Neutrophil (primary cell): ENCODE measurements around the gene CLASP1.

Experiments used
- H3K27ac ChIP-seq: fragments of 200-600 bp; sonication (generic); 2 replicates; pipeline ENCODE4 v1.5.1; 2016; ENCODE audit warnings: mild to moderate bottlenecking, moderate library complexity
- H3K27me3 ChIP-seq: fragments of 200-600 bp; sonication (generic); 2 replicates; pipeline ENCODE4 v1.6.0; 2016; ENCODE audit warnings: mild to moderate bottlenecking
- H3K36me3 ChIP-seq: fragments of 200-600 bp; sonication (generic); 2 replicates; pipeline ENCODE4 v1.5.1; 2017
- H3K4me1 ChIP-seq, 2 experiments: fragments of 200-600 bp in 1 of 2; sonication (generic) in 1 of 2; 1 replicate in 1 of 2; 2 replicates in 1 of 2; pipeline versions ENCODE4 v1.5.1 to v1.6.1; 2013 to 2016; ENCODE audit warnings: low read depth in 1 of 2, low read length in 1 of 2, mild to moderate bottlenecking in 1 of 2, moderate library complexity in 1 of 2; ENCODE audit not compliant: control insufficient read depth in 1 of 2, insufficient read depth in 1 of 2
- H3K4me3 ChIP-seq, 2 experiments: fragments of 200-600 bp in 1 of 2; sonication (generic) in 1 of 2; 1 replicate in 1 of 2; 2 replicates in 1 of 2; pipeline ENCODE4 v1.5.1; 2013 to 2016; ENCODE audit warnings: low read depth in 1 of 2, low read length in 1 of 2, mild to moderate bottlenecking in 1 of 2, moderate library complexity in 1 of 2
- H3K9me3 ChIP-seq: fragments of 200-600 bp; sonication (generic); 2 replicates; pipeline ENCODE4 v1.5.1; 2016
- CTCF ChIP-seq: fragments of 200-600 bp; sonication (generic); IDR thresholded peaks from 2 replicates; pipeline ENCODE4 v1.5.1; 2016; ENCODE audit warnings: antibody characterized with exemption

CLASP1 gene

GRCh38 chr2:121626777-121627524 lies 22.3 kb downstream of the CLASP1 start:
- no peak for TF ChIP-seq CTCF
- H3K27ac ChIP-seq, result peak overlapping the region; percentile 57

GRCh38 chr2:121625953-121626352 lies 23.3 kb downstream of the CLASP1 start:
- H3K4me1 ChIP-seq, result peaks cover 0 to 12% of the 10 kb centered on the region in 2 experiments
- no peaks in the 10 kb centered on the region for H3K9me3 ChIP-seq
- H3K4me3 ChIP-seq, result no peak overlapping the region
- H3K36me3 ChIP-seq, result no peaks in the 10 kb centered on the region
- H3K27me3 ChIP-seq, result no peaks in the 10 kb centered on the region
- TF ChIP-seq CTCF, result no peak
- no peak overlapping the region for H3K27ac ChIP-seq

More at GRCh38 chr2:121626777-121627524, 22.3 kb downstream of the CLASP1 start:
- no peaks in the 10 kb centered on the region for H3K36me3 ChIP-seq
- peaks cover 0 to 12% of the 10 kb centered on the region in 2 experiments for H3K4me1 ChIP-seq
- H3K4me3 ChIP-seq, result no peak overlapping the region
- no peaks in the 10 kb centered on the region for H3K27me3 ChIP-seq
- no peaks in the 10 kb centered on the region for H3K9me3 ChIP-seq

- Histone ChIP-seq H3K36me3 (peaks cover 12% of the 10 kb centered on the region), H3K4me1 (peaks cover 19 to 24% of the 10 kb centered on the region in 2 experiments), H3K4me3 (no peak overlapping the region), H3K27ac (peak overlapping the region; percentile 78), H3K27me3 (no peaks in the 10 kb centered on the region), H3K9me3 (peaks cover 5% of the 10 kb centered on the region)
- no peak for TF ChIP-seq CTCF
Observed at GRCh38 chr2:121617042-121617599, 32.1 kb downstream of the CLASP1 start.

- Histone ChIP-seq H3K4me1 (peaks cover 19 to 24% of the 10 kb centered on the region in 2 experiments), H3K4me3 (no peak overlapping the region), H3K9me3 (peaks cover 30% of the 10 kb centered on the region), H3K27me3 (no peaks in the 10 kb centered on the region), H3K27ac (no peak overlapping the region), H3K36me3 (peaks cover 12% of the 10 kb centered on the region)
- TF ChIP-seq CTCF, result no peak
Observed at GRCh38 chr2:121613774-121614173, 35.5 kb downstream of the CLASP1 start.

- Histone ChIP-seq H3K36me3 (peaks cover 12% of the 10 kb centered on the region), H3K4me1 (peaks cover 19 to 24% of the 10 kb centered on the region in 2 experiments), H3K4me3 (no peak overlapping the region), H3K27me3 (no peaks in the 10 kb centered on the region), H3K9me3 (peaks cover 30% of the 10 kb centered on the region), H3K27ac (peak overlapping the region; percentile 76)
- TF ChIP-seq CTCF, result no peak
Observed at GRCh38 chr2:121613152-121613551, 36.1 kb downstream of the CLASP1 start.
